Fibroblast of peridontal ligament (primary cell): ENCODE measurements around the gene HPCAL1.

Experiments used
- DNase-seq: peaks from one replicate; pipeline ENCODE4 v3.0.0-alpha.2; 2010; ENCODE audit errors: extremely low read depth

The HPCAL1 gene

GRCh38 chr2:10355471-10356438 lies 53.1 kb downstream of the HPCAL1 start:
- DNase-seq: no peak

- DNase-seq: no peak
Observed at GRCh38 chr2:10356439-10356811, 53.7 kb downstream of the HPCAL1 start.

GRCh38 chr2:10357193-10358169 lies 54.8 kb downstream of the HPCAL1 start:
- no peak for DNase-seq

- no peak for DNase-seq
Observed at GRCh38 chr2:10359246-10359645, 56.5 kb downstream of the HPCAL1 start.

DNA sequence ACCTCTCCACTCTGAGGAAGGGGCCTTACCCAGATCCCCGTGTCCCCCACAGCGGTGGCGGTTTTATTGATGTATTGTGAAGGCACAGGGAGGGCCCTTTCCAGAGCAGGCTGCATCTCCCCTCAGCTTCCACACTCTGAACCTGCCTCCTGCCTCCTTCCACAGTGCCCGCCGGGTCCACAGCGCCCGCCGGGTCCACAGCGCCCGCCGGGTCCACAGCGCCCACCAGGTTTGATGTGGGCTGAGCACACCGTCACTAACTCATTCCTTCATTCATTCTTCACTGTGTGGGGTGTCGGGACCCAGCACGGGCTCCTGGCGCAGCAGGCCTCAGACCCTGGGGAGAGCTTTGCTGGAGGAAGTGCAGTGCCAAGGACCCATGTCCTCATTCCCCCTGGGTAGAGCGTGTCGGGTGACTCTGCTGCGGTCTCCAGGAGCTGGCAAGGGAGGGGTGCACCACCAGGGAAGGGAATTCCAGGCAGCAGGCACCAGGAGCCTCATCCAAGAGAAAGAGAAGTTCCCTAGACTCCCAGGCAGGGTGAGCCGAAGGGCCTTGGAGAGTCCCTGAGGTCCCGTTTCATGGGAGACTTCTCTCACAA lies 57.1 kb downstream of the HPCAL1 start:
- DNase-seq: no peak

DNA sequence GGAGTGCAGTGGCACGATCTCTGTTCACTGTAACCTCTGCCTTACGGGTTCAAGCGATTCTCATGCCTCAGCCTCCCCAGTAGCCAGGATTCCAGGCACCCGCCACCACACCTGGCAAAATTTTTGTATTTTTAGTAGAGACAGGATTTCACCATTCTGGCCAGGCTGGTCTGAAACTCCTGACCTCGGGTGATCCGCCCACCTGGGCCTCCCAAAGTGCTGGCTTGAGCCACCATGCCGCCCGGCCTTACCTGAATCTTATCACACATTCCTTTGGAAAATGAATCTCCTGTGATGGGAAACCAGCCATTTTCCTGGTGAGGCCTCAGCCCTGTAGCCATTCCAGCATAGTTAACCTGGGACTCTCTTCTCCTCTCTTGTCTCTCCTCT lies 57.8 kb downstream of the HPCAL1 start:
- no peak for DNase-seq

GRCh38 chr2:10360850-10361588 lies 58.3 kb downstream of the HPCAL1 start:
- no peak for DNase-seq

DNA sequence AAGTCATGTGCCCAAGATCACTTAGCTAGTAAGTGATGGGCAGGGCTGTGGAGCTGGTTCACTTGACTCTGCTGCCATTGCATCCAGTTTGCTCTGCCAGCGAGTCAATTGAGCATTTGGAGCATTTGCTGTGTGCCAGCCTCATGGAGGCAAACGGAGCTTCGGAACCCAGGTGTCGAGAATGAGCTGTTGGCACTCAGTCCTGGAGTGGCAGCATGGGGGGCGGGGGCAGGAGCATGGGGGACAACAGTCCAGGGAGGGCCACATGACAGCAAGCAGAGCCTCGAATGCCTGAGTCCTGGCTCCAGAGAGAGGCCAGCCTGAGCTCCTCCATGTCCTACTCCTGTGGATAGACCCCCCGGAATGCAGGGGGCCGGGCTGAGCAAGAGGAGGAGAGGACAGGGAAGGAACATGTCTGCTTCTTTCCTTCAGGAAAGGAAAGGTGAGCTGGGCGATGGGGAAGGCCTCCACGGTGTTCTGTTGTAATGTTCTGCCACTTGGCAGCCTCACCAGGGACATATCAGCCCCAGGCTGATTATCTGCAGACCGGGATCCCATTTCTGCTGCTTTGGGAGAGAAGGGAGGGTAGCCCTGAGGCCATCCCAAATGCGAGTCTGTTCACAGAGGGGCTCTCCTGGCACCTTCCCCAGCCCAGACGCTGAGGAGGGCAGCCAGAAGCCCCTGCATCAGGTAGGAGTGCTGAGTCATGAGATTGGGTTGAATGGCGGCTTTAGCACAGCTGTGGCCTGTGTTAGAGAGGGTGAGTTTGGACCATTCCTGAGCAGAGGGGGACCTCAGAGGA lies 59.6 kb downstream of the HPCAL1 start:
- DNase-seq: no peak

DNA sequence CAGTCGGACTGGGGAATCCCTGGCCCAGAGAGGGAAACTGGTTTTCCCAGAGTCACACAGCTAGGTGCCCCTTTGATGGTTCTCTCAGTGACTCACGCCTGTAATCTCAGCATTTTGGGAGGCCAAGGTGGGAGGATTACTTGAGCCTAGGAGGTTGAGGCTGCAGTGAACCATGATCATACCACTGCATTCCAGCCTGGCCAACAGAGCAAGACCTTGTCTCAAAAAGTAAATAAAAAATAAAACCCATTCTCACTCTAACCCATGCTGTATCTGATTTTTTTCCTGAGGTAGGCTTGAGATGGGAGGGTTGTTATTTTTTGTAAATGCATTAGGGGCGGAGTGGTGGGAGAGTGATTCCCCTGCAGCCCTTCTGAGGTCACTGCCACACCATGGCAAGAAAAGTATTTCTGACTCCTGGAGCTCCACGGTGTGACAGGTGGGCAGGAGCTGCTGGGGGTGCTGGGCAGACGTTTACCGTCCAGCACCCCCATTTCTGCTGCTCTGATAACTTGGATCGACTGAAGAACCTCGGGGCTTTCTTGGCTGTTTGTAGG lies 60.3 kb downstream of the HPCAL1 start:
- DNase-seq: no peak

- no peak for DNase-seq
Observed at GRCh38 chr2:10363861-10364610, 61.3 kb downstream of the HPCAL1 start.

- no peak for DNase-seq
Observed at GRCh38 chr2:10365412-10365811, 62.7 kb downstream of the HPCAL1 start.

- DNase-seq: no peak
Observed at GRCh38 chr2:10366601-10367270, 64.0 kb downstream of the HPCAL1 start.

DNA sequence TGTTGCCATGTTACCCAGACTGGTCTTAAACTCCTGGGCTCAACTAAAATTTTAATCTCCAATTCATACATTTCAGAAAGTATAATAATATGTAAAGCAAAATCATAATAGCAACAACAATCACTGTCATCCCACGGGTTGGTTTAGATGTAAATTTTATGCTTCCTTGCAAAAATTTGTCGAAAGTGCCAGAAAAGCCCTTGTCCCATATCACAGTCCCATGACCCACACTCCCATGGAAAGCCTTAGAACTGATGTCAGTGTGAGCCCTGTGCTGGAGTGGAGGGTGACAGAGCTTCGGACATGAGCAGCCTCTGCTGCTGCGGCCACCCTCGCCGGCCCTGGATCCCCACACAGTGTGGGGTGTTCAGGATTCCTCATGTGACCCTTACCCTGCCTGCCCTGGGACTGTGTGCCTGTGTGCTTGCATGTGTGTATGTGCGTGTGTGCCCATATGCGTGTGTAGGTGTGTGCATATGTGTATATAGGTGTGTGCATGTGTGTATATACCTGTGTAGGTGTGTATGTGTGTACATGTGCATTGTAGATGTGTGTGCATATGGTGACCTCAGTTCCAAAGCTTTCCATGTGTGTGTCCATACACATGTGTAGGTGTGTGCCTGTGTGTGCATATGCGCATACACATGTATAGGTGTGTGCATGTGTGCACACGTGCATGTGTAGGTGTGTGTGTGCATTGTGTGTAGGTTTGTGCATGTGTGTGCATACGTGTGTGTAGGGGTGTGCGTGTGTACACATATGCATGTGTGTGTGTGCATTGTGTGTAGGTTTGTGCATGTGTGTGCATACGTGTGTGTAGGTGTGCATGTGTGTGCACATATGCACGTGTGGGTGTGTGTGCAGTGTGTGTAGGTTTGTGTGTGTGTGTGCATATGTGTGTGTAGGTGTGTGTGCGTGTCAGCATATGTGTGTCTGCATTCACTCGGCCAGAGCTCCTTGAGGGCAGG lies 65.1 kb downstream of the HPCAL1 start:
- DNase-seq: no peak

DNA sequence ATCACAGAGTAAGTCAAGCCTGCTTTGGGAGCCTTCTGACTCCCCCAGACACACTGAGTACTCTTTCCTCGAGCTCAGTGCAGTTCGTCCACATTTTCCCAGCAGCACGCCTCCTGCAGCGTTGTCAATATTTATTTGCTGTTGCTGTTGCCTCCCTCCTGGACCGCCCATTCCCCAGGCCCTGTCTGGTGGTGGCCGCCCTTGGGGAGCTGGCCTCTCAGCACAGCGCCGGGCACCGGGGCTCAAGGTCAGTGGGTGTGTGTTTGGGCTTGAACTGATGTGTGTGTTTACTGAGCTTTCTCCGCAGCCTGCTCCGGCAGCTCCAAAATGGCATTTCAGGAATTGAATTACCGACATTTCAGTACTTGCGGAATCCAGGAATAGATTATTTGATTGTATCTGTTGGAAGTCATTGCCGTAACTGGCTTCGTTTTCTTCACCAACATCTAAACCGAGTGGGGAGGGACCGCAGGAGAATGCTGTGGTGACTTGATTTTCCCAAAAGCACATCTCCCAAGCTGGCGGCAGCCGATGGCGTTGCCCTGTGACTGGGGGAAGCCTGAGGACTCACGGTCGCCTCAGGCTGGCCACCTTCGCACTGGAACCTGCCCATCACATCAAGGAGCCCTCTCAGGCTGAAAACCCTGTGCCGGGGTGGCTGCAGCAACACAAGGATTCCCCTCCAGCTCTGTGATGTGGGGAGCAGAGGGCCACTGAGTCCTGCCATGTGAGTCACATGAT lies 66.0 kb downstream of the HPCAL1 start:
- no peak for DNase-seq

DNA sequence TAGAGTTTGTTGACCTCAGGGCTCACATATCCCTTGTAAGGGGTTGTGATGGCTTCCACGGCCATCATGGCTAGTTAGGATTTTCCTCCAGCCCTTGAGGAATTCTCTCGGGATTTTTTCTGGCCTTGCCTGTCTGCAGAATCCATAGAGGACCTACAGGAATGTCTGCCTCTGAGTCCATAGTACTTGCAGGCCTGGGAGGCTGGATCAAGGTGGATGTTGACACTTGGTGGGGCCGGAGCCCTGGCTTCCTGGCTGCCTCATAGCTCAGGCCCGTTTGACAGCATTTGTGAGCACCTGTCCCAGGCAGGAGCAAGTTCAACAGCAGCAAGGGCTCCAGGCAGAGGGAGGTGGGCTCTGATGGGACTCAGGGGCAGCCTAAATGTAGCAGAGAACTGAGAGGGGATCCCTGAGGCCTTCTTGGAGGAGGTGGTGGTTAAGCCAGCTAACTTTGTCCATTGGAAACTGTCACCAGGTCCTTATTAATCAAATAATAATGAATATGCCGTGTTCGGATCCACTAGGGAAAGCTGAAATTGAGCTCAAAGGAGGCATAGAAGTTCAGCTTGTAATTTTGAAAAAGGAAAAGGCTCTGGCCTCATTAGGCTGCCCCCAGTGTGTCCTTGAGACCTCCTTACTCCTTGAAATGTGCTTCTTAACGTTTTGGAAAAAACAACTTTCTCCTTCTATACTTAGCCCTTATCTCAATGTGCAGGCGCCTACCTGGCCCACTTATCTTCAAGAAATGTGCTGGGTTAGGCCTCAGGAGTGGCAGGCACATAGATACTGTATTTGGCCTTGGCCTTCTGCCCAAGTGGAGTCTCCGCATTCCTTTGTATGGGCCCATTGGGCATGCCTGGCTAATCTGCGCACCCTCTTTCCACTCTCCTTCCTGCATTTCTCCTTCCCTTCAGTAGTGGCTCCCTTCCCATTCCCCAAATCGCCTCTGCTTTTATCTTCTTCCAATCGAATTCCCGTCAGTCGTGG lies 66.9 kb downstream of the HPCAL1 start:
- no peak for DNase-seq

DNA sequence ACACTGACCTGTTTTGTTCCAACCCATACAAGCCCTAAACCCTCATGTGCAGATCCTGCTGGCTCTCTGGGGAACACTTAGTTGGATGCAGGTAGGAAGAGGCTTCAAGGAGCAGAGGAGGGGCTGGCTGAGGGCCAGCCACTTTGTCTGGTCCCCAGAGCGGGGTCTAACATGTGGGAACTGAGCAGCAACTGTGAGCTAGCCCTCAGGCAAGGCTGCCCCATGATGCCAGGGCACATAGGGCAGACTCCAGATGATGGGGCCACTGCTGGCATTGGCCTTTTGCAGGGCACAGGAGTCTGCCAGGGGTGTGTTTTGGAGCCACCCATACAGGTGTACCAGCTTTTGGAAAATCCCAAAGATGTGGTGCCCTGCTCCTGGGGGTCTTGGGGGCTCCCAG lies 67.7 kb downstream of the HPCAL1 start:
- DNase-seq: no peak
